Gastroesophageal sphincter (tissue), 3 donors: ENCODE results near the gene IFI6.

Source experiments
- EP300 ChIP-seq: sonication (generic); formaldehyde crosslinking; IDR thresholded peaks from one replicate; pipeline ENCODE4 v1.6.1; 2017; ENCODE audit warnings: antibody characterized with exemption, mild to moderate bottlenecking
- POLR2A ChIP-seq, 2 donors: fragments of 450-650 bp; IDR thresholded peaks; one replicate each; pipeline ENCODE4 v1.6.1; 2017; ENCODE audit warnings: antibody characterized with exemption in 2 of 2, mild to moderate bottlenecking in 2 of 2, moderate library complexity in 1 of 2
- POLR2AphosphoS5 ChIP-seq: sonication (generic); formaldehyde crosslinking; IDR thresholded peaks from one replicate; pipeline ENCODE4 v1.6.1; 2017; ENCODE audit warnings: antibody characterized with exemption
- TF ChIP-seq, protein P1 (sequence below), 4 experiments: fragments of 200-600 bp in 2 of 4; fragments of 450-650 bp in 2 of 4; sonication (generic) in 1 of 4; IDR thresholded peaks; one replicate each; pipeline ENCODE4 v1.5.1; 2017 to 2019; ENCODE audit warnings: antibody characterized with exemption in 4 of 4, mild to moderate bottlenecking in 2 of 4, moderate library complexity in 2 of 4

DNA sequence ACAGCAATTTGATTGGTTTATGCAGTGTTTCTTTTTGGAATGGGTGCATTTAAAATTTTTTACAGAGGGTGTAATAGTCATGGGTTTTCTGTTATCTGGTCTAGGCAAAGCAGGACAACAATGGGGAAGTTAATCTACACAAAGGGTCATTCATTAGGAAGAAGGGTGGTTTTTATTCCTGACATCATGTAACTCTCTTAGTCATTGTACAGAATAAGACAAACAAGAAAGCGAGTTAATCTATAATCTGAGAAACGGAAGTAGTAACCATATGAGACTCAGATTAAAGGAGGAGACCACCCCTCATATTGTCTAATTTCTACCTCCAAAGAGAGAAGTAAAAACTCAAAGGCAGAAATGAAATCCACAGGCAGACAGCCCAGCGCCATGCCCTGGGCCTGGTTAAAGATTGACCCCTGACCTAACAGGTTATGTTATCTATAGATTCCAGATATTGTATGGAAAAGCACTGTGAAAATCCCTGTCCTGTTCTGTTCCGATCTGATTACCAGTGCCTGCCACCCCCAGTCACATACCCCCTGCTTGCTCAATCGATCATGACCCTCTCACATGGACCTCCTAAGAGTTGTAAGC, 10.5 kb upstream of the IFI6 start:
- TF ChIP-seq, protein P1, sequence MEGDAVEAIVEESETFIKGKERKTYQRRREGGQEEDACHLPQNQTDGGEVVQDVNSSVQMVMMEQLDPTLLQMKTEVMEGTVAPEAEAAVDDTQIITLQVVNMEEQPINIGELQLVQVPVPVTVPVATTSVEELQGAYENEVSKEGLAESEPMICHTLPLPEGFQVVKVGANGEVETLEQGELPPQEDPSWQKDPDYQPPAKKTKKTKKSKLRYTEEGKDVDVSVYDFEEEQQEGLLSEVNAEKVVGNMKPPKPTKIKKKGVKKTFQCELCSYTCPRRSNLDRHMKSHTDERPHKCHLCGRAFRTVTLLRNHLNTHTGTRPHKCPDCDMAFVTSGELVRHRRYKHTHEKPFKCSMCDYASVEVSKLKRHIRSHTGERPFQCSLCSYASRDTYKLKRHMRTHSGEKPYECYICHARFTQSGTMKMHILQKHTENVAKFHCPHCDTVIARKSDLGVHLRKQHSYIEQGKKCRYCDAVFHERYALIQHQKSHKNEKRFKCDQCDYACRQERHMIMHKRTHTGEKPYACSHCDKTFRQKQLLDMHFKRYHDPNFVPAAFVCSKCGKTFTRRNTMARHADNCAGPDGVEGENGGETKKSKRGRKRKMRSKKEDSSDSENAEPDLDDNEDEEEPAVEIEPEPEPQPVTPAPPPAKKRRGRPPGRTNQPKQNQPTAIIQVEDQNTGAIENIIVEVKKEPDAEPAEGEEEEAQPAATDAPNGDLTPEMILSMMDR (IDR thresholded peaks at IDR 0.05): no peak
- no peak for TF ChIP-seq POLR2A (IDR thresholded peaks at IDR 0.05)
- TF ChIP-seq POLR2AphosphoS5: no peak
- no peak for TF ChIP-seq EP300
